ENCODE measurements around the gene FOXO1.

GRCh38 chr13:40665126-40666044, 1.1 kb downstream of the FOXO1 start:
- TF ChIP-seq CTCF (IDR thresholded peaks at IDR 0.05; ENCODE audit: low read length), result peak; percentile 13; the same call in 1 of the 2 replicates
- no peak for TF ChIP-seq EZH2 (IDR thresholded peaks at IDR 0.05; ENCODE audit: borderline replicate concordance, low read length)
